Endodermal cell (in vitro differentiated cells): ENCODE results near the gene TMEM185B. TPM values are rescaled to one million over a fixed set of nuclear protein-coding genes. Genes with fewer than 3 reads are reported as not detected.

Source experiments
- DNase-seq: peaks from one replicate; pipeline ENCODE4 v3.0.0-alpha.2; 2017
- H3K27ac ChIP-seq: 2 replicates; pipeline ENCODE4 v1.5.1; 2013; ENCODE audit warnings: mild to moderate bottlenecking, low read depth, low read length, moderate library complexity
- H3K27me3 ChIP-seq: 2 replicates; pipeline ENCODE4 v1.6.1; 2013; ENCODE audit warnings: mild to moderate bottlenecking, low read length, moderate library complexity; ENCODE audit not compliant: insufficient read depth, control insufficient read depth, poor library complexity, severe bottlenecking
- H3K36me3 ChIP-seq: 2 replicates; pipeline ENCODE4 v1.7.0; 2013; ENCODE audit warnings: mild to moderate bottlenecking, low read length, moderate library complexity; ENCODE audit not compliant: control insufficient read depth, insufficient read depth
- H3K4me1 ChIP-seq: one replicate; pipeline ENCODE4 v1.7.0; 2013; ENCODE audit warnings: low read length; ENCODE audit not compliant: control insufficient read depth, insufficient read depth
- H3K4me3 ChIP-seq: 2 replicates; pipeline ENCODE4 v1.5.1; 2013; ENCODE audit warnings: mild to moderate bottlenecking, low read length, moderate library complexity
- H3K9ac ChIP-seq: 2 replicates; pipeline ENCODE4 v1.6.1; 2013; ENCODE audit warnings: mild to moderate bottlenecking, low read length, moderate library complexity; ENCODE audit not compliant: poor library complexity, severe bottlenecking; ENCODE audit errors: extremely low read depth
- H3K9me3 ChIP-seq: 2 replicates; pipeline ENCODE4 v1.6.1; 2013; ENCODE audit warnings: mild to moderate bottlenecking, low read length, moderate library complexity; ENCODE audit not compliant: control insufficient read depth
- H3K27ac Mint-ChIP-seq: 2 replicates; pipeline ENCODE4 v1.8.0; 2020; ENCODE audit warnings: mixed read lengths
- H3K27me3 Mint-ChIP-seq: 2 replicates; pipeline ENCODE4 v1.8.0; 2021; ENCODE audit warnings: mild to moderate bottlenecking, mixed read lengths; ENCODE audit not compliant: insufficient read depth
- H3K36me3 Mint-ChIP-seq: 2 replicates; pipeline ENCODE4 v1.8.0; 2020; ENCODE audit warnings: low read depth, mixed read lengths
- H3K4me1 Mint-ChIP-seq: 2 replicates; pipeline ENCODE4 v1.8.0; 2020; ENCODE audit warnings: mixed read lengths
- H3K4me3 Mint-ChIP-seq: 2 replicates; pipeline ENCODE4 v1.8.0; 2020; ENCODE audit warnings: mild to moderate bottlenecking, moderate library complexity, mixed read lengths
- H3K9me3 Mint-ChIP-seq: 2 replicates; pipeline ENCODE4 v1.8.0; 2020; ENCODE audit warnings: mild to moderate bottlenecking, mixed read lengths
- CTCF ChIP-seq: fragments of 200-600 bp; sonication (generic); conservative IDR thresholded peaks from 2 replicates; pipeline ENCODE4 v1.5.0; 2021; ENCODE audit warnings: antibody characterized with exemption, mild to moderate bottlenecking
- WGBS, 2 experiments: methylation state at CpG; one replicate each; pipeline versions ENCODE4 v1.1.5 to v1.1.7; 2013; ENCODE audit warnings: missing lambda C conversion rate in 2 of 2, mixed read lengths in 1 of 2; ENCODE audit not compliant: insufficient coverage in 1 of 2, insufficient read length in 1 of 2; 5-methylcytosine and 5-hydroxymethylcytosine counted together
- total RNA-seq, 2 donors: library from RNA; stranded (reverse); fragmentation: NEBNext Ultra II Directional in 1 of 2; extraction: Animal tissue kit (Norgen Biotek cat#: 25700) in 1 of 2; gene quantifications; 2 replicates in 1 of 2; 3 replicates in 1 of 2; pipeline ENCODE4 v1.2.1, GENCODE V29; 2021

Gene TMEM185B
- total RNA-seq, 2 donors from 2014 or later, result 19.5 to 22.9 TPM

- Histone ChIP-seq H3K4me1 (peaks cover 5% of the 10 kb centered on the region), H3K9ac (no peak overlapping the region), H3K27me3 (no peaks in the 10 kb centered on the region), H3K27ac (no peak overlapping the region), H3K36me3 (peaks cover 34% of the 10 kb centered on the region), H3K4me3 (no peak overlapping the region), H3K9me3 (no peaks in the 10 kb centered on the region)
- Mint-ChIP-seq H3K27me3 (no peaks in the 10 kb centered on the region), H3K4me1 (peaks cover 10% of the 10 kb centered on the region), H3K4me3 (no peak overlapping the region), H3K9me3 (no peaks in the 10 kb centered on the region), H3K36me3 (peaks cover 10% of the 10 kb centered on the region), H3K27ac (no peak overlapping the region)
- peak; percentile 49 for TF ChIP-seq CTCF
- no peak for DNase-seq
- WGBS, 2 experiments, result 93 to 94% methylated on average over 7 to 15 of the region's 15 CpGs
These were observed 46.1 kb downstream of the TMEM185B start for GRCh38 chr2:120177001-120177621.

- Mint-ChIP-seq H3K9me3 (no peaks in the 10 kb centered on the region), H3K36me3 (peaks cover 6% of the 10 kb centered on the region), H3K4me1 (peaks cover 10% of the 10 kb centered on the region), H3K27me3 (no peaks in the 10 kb centered on the region), H3K27ac (no peak overlapping the region), H3K4me3 (no peak overlapping the region)
- Histone ChIP-seq H3K27ac (no peak overlapping the region), H3K27me3 (no peaks in the 10 kb centered on the region), H3K4me3 (no peak overlapping the region), H3K36me3 (peaks cover 37% of the 10 kb centered on the region), H3K9ac (no peak overlapping the region), H3K9me3 (no peaks in the 10 kb centered on the region), H3K4me1 (peaks cover 5% of the 10 kb centered on the region)
- no peak for TF ChIP-seq CTCF
- DNase-seq, result no peak
- WGBS, 2 experiments, result 90 to 94% methylated on average over 3 of the region's 3 CpGs
These were observed 46.7 kb downstream of the TMEM185B start for GRCh38 chr2:120176526-120176925.

GRCh38 chr2:120174963-120175581, 48.1 kb downstream of the TMEM185B start:
- no peak overlapping the region for H3K4me3 Mint-ChIP-seq

More at GRCh38 chr2:120174963-120175581, 48.1 kb downstream of the TMEM185B start:
- no peaks in the 10 kb centered on the region for H3K9me3 ChIP-seq
- Mint-ChIP-seq H3K27ac (no peak overlapping the region), H3K4me1 (peaks cover 9% of the 10 kb centered on the region), H3K9me3 (no peaks in the 10 kb centered on the region), H3K27me3 (no peaks in the 10 kb centered on the region), H3K36me3 (peaks cover 13% of the 10 kb centered on the region)
- H3K4me1 ChIP-seq, result peaks cover 5% of the 10 kb centered on the region
- peak; percentile 83 for TF ChIP-seq CTCF
- peaks cover 50% of the 10 kb centered on the region for H3K36me3 ChIP-seq
- no peak overlapping the region for H3K9ac ChIP-seq
- 57 to 59% methylated on average over 6 of the region's 6 CpGs for WGBS, 2 experiments
- H3K27me3 ChIP-seq, result no peaks in the 10 kb centered on the region
- no peak for DNase-seq
- no peak overlapping the region for H3K4me3 ChIP-seq
- H3K27ac ChIP-seq, result no peak overlapping the region

Other genes with a start within 250 kb of the TMEM185B start
- gene EPB41L5, start 210.3 kb downstream of the TMEM185B start, total RNA-seq, result 10 to 100 TPM; 44.9 to 51.0 TPM
- 10 to 100 TPM; 37.1 to 45.8 TPM for gene RALB, start 29.5 kb upstream of the TMEM185B start, total RNA-seq
- not detected for gene INHBB, start 122.7 kb upstream of the TMEM185B start, total RNA-seq